GM18867 (cell line): ENCODE measurements around the gene PRM2.
"Not testable (repeated sequence)": the region's sequence is repeated elsewhere in the genome, so short reads cannot be mapped to it uniquely, and the experiment has no call there.

Experiments used
- ATAC-seq: cut with Tn5 transposase; IDR thresholded peaks from one replicate; pipeline ENCODE4 v1.9.1; 2021; ENCODE audit warnings: mild to moderate bottlenecking, moderate library complexity; ENCODE audit not compliant: unreplicated experiment

The PRM2 gene

DNA sequence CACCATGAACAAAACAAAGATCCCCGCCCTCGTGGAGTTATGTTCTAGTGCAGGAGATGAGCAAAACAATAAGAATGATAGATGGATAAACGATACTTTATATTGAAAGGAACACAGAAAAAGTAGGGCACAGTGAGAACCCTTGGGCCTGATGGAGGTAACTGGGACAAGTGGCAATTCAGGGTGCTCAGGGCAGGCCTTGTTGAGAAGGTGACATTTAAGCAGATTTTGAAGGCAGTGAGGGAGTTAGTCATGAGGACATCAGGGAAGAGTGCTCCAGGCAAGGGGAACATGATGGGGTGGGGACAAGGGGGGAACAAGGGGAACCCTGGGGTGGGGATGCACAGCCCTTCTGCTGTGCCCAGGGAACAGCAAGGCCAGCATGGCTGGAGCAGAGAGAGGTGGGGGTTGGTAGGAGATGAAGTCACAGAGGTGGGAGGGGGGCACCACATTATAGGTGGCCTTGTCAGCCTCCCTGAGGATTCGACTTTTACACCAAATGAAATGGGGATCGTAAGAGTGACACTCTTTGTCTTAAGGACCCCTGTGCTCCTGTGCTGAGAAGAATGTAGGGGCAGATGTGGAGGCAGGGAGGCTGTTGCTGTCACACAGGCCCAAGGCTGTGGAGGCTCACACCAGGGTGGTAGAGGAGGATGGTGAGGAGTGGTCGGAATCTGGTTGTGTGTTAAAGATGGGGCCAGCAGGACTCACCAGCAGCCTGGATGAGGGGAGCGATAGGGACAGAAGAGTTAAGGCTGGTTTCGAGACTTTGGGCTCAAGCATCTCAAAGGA lies 14.0 kb upstream of the PRM2 start:
- ATAC-seq, result no peak

- ATAC-seq, result not testable (repeated sequence)
Measured at GRCh38 chr16:11289696-11290095, 13.4 kb upstream of the PRM2 start.

- no peak for ATAC-seq
Measured at GRCh38 chr16:11289202-11289601, 12.9 kb upstream of the PRM2 start.

DNA sequence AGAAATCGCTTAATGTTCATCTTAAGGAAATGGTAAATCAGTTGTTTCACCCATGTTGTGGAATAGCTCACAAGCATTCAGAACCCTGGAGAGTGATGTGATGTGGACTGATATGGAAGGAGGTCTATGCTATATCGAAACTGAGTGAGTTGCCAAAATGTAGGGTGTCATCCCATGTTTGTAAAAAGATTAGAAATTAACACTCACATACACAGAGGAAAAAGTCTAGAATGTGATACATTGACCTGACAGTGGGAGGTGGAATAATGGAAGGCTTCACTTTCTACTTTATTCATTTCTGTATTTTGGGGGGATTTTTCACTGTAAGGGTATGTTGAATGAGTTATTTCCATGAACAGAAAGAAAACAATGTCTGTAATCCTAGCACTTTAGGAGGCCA lies 9.6 kb upstream of the PRM2 start:
- ATAC-seq, result no peak

- no peak for ATAC-seq
Measured at GRCh38 chr16:11283820-11284248, 7.6 kb upstream of the PRM2 start.

GRCh38 chr16:11280616-11281522 lies 4.6 kb upstream of the PRM2 start, which contains the start of gene PRM1:
PRM1 (minus strand) TSS chr16:11281330; CDS start chr16:11281238, 92 bp downstream.
- ATAC-seq, result no peak

- no peak for ATAC-seq
Measured at GRCh38 chr16:11278681-11279628, 2.7 kb upstream of the PRM2 start.

DNA sequence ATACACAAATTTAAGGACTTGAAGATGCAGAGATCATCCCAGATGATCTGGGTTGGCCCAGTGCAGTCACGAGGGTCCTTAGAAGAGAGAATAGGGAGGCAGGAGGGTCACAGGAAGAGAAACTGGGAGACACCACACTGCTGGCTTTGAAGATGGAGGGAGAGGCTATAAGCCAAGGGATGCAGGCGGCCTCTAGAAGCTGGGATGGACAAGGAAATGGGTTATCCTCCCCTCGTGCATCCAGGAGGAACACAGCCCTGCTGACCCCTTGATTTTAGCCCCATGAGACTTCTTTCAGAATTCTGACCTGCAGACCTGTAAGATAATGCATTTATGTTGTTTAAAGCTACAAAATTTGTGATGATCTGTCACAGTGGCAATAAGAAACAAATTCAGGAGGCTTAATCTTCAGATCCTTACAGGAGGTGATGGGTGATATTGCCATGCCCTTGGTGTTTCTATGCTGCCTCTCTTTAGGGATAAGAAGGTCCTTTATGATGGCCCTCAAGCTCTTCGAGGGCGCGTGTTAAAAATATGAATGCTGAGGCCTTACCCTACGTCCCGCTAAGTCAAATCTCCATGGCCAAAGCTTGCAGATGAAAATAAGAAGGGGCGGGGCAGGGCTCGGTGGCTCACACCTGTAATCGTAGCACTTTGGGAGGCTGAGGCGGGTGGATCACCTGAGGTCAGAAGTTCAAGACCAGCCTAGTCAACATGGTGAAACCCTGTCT lies 1.5 kb upstream of the PRM2 start:
- no peak for ATAC-seq

DNA sequence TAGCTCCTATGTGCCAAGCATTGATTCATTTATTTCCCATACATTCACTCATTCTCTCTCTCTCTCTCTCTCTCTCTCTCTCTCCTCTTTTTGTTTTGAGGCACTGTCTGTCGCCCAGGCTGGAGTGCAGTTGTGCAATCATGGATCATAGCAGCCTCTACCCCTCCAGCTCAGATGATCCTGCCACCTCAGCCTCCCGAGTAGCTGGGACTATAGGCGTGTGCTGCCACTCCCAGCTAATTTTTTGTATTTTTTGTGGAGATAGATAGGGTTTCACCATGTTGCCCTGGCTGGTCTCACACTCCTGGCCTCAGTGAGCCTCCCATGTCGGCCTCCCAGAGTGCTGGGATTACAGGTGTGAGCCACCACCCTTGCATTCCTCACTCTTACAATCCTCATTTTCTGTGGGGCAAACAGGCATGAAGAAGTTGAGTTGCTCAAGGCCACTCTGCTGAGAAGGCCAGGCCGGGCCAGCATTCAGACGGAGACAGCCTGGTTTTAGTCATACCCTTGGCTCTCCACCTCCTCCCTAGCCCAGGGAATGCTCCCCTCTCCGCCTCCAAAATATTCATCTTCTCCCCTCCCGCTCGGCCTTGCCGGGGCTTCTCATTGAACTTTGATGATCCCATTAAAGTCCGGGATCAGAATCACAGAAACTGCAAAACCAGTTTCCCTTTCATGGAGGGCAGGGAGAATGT lies 765 bp upstream of the PRM2 start:
- ATAC-seq, result no peak

GRCh38 chr16:11274964-11275363 lies 1.3 kb downstream of the PRM2 start:
- no peak for ATAC-seq

GRCh38 chr16:11273721-11274324 lies 2.5 kb downstream of the PRM2 start:
- ATAC-seq, result no peak

DNA sequence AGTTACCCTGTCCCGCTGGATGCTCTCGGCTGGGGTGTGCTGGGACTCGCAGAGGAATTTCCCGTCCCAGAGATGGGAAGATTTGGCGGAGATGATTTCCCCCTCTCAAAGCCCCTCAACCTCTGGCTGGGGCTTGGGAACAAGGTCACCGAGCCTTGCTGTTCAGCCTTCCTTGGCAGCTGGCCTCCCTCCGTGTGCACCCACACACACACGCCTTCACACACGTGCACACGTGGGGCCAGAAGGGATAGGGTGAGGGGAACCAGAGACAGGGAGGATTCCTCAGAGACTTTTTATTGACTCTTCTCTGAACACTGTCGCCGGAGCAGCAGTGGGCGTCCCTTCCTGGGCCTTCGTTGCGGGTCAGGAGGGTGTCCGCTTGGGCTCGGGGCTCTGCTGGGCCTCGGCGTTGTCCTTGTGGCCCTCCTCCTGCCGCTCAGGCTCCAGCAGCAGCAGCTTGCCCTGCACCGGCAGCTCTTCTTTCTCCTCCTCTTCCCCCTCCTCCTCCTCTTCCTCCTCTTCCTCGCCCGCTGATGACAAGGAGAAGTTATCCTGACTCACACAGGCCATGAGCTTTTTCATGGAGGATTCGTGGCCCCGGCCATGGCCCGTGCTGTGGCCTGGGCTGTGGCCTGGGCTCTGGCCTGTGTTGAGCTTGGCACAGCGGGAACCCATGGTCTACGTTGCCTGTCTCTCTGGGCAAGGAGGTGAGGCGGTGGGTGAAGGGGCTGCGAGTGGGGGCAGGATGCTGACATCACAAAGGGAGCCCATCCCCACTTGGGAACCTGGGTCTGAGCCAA lies 3.2 kb downstream of the PRM2 start, which contains the start of gene PRM3:
Gene PRM3, minus strand, starts transcription at position 709 of the 800 bp plus-strand sequence. Its CDS starts 34 bp downstream, at position 675.
- ATAC-seq, result no peak

DNA sequence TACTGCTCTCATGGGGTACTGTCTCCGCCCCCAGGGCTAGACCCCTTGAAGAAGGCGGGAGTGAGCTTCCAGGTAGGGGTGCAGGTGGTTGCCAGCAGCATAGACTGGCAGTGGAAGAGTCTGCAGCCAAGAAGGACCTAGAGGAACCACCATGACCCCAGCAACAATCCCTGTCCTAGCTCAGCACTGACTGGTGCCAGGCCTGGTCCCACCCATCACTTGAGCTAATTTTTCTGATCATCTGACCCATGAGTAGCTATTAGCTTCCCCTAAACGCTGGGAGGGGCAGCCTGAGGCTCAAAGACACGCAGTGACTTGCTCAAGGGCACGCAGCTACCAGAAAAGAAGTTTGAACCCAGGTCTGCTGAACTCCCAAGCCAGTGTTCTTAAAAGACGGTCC lies 3.8 kb downstream of the PRM2 start:
- no peak for ATAC-seq

DNA sequence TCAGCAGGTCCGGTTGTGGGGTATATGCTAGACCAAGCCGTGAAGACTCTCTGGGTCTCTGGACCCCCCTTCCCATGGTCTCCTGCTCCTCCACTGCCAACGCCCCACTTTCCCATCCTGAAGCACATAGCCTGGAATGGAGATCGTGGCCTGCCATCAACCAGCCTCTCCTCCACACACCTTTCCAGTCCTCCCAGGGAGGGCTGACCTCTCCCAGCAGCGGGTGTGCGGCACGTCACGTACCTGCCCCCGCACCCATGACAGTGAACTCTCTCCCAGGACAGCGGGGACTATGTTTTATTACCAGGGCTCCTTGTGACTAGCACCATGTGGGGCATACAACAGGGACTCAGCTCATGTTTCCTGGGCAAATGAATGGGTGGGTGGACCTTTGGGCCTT lies 4.7 kb downstream of the PRM2 start:
- ATAC-seq, result no peak

- no peak for ATAC-seq
Measured at GRCh38 chr16:11270602-11271162, 5.6 kb downstream of the PRM2 start.

- ATAC-seq, result no peak
Measured at GRCh38 chr16:11268921-11269375, 7.3 kb downstream of the PRM2 start, which contains the start of gene TNP2. TNP2 (minus strand) TSS chr16:11269325; CDS start chr16:11269262, 63 bp downstream.

DNA sequence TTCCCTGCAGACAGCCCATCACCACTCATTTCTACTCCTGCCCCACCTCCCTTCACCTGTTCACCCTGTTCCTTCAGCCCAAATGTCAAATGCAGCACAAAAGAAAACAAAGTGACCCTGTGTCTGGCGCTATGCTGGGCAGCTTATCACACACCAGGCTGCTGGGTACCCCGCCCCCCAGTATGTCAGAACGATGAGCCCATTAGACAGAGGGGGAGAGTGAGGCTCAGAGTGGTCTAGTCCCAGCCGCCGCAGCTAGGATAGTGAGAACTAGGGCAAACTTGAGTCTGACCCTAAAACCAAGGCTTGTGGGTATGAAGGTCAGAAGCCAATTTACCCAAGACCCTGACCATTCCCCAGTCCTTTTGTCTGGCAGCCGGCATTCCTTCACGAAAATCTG lies 11.2 kb downstream of the PRM2 start:
- ATAC-seq, result no peak
